Spleen (tissue), 7 donors: ENCODE results near the gene RGR.

Source experiments
- POLR2A ChIP-seq, 3 donors: fragments of 450-650 bp; IDR thresholded peaks; one replicate each; pipeline ENCODE4 v1.5.1; 2017; ENCODE audit warnings: antibody characterized with exemption in 3 of 3, mild to moderate bottlenecking in 1 of 3
- POLR2AphosphoS5 ChIP-seq, 3 donors: sonication (generic); formaldehyde crosslinking; IDR thresholded peaks; one replicate each; pipeline ENCODE4 v1.5.1; 2017; ENCODE audit warnings: antibody characterized with exemption in 3 of 3
- TF ChIP-seq, protein P1 (sequence below), 11 experiments: fragments of 200-600 bp in 7 of 11; fragments of 450-650 bp in 4 of 11; sonication (generic) in 4 of 11; IDR thresholded peaks in 8 of 11; conservative IDR thresholded peaks in 3 of 11; 1 replicate in 7 of 11; 2 replicates in 4 of 11; pipeline versions ENCODE4 v1.4.0 to v1.8.0; 2016 to 2021; ENCODE audit warnings: antibody characterized with exemption in 11 of 11, inconsistent platforms in 4 of 11, mild to moderate bottlenecking in 1 of 11
- donor health status: DM: no; HTN: no; CAD: no; lungs with moderate emphysema.
- donor health status: DM: no; HTN: no; CAD: no.
- donor health status: DM: no; HTN: no; CAD: no.

DNA sequence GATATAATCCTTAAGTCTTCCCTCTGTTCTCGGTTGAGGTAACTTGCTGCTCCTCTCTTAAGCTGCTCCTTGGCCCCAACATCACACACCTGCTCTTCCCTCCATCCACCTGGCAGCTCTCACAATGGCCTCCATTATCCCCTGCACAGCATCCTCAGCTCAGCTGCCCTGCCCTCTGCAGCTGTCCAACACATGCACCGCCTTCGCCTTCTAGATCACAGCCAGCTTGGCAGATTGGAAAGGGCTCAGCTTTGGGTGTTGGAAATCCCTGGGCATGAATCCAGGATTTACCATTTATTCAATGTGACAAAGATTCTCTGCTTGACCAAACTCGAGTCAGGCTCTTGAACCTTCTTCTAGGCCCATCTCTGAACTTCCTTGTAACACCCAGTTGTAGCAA lies 20.6 kb downstream of the RGR start:
- TF ChIP-seq POLR2A (IDR thresholded peaks at IDR 0.05) (no peak), POLR2AphosphoS5 (IDR thresholded peaks at IDR 0.05) (no peak)
- TF ChIP-seq, protein P1, sequence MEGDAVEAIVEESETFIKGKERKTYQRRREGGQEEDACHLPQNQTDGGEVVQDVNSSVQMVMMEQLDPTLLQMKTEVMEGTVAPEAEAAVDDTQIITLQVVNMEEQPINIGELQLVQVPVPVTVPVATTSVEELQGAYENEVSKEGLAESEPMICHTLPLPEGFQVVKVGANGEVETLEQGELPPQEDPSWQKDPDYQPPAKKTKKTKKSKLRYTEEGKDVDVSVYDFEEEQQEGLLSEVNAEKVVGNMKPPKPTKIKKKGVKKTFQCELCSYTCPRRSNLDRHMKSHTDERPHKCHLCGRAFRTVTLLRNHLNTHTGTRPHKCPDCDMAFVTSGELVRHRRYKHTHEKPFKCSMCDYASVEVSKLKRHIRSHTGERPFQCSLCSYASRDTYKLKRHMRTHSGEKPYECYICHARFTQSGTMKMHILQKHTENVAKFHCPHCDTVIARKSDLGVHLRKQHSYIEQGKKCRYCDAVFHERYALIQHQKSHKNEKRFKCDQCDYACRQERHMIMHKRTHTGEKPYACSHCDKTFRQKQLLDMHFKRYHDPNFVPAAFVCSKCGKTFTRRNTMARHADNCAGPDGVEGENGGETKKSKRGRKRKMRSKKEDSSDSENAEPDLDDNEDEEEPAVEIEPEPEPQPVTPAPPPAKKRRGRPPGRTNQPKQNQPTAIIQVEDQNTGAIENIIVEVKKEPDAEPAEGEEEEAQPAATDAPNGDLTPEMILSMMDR (IDR thresholded peaks at IDR 0.05 in 8 of 11, conservative IDR thresholded peaks at IDR 0.05 in 3 of 11), result no peak
